ENCODE results near the gene EIF4G2.

Gene EIF4G2

DNA sequence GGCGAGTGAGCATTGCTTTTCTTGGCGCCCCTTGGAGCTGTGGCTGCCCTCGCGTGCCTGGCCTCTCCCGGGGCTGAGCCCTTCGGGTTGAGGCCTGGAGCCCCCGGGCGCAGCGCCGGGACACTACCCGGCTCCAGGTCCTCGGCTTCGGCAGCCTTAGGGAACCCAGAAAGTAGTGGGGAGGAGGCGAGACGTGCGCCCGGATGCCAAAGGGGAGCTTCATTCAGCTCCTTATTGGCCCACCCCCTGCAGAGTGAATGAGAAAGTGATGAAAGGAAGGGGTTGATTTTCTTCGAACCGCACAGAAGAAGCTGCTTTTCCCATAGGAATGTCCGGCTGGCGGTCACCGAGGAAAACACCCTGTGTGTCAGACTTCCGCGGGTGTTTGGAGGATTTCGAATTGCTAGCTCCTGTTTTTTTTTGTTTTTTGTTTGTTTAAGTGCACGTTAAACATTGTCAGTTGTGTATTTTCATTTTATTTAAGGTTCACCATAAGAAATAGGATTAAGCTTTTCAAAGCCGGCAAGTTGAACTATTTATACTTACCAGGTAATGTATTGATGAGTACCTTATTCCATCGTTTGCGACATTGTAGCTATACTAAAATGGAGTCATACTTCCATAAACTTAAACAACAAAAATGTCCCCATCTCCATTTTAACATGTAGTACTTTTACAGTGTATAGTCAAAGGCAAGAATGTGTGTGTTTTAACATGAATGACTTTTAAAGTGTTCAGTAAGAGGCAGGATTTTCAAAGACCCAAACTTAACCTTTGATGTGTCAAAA, 841 bp upstream of the EIF4G2 start:
- peak in 1 of 2 donors; percentile 35 for DNase-seq (ENCODE audit: low read depth in 1 of 2, low spot score in 1 of 2)

DNA sequence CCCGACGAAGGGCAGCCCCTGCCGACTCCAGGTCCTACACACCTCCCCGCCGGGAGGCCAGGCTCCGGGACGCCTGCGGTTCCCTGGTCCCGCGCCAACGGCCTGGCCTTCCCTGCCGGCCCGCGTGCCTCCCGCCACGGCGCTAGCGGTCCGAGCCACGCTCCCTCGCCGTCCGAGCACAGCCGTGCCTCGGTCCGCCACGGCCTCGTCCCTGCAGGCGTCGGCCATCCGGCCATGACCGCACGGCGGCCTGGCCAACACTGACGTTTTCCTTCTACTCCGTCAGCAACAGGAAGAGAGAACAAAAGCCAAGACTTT, 532 bp downstream of the EIF4G2 start:
- DNase-seq (ENCODE audit: low read depth in 1 of 2, low spot score in 1 of 2) = no peak

DNA sequence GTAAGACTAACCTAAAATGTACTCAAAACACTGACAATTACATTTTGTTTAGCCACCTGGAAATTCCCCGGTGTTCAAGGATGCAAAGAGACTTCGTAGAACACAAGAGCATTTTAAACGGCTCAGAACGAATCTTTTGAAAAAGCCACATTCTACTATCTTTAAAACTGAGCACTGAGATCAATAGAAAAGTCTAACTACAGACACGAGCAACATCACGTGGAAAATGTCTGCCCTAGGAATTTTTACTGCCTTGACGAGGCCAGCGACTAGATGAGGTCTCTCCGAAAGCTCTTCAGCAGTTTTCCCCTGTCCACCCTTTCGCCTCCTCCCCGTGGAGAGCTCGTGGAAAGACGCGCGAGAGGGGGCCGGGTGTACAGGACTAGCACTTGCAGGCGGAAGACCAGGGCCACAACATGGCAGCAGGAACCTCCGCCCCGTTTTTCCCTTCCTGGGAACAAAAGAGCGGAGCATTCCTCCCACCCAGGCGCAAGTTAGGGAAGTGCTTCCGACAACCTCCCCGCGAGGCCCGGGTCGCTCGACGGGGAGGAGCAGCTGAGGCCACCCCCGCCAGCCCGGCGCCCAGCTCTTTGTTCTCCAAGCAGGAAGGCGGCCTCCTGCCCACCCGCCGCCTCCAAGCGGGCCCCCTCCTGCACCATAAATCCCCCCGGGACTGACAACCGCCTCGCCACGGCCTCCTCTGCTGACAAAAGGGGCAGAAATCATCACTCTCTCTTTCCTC, 1.1 kb downstream of the EIF4G2 start:
- peak; percentile 30 to 31 for DNase-seq (ENCODE audit: low read depth in 1 of 2, low spot score in 1 of 2)

DNA sequence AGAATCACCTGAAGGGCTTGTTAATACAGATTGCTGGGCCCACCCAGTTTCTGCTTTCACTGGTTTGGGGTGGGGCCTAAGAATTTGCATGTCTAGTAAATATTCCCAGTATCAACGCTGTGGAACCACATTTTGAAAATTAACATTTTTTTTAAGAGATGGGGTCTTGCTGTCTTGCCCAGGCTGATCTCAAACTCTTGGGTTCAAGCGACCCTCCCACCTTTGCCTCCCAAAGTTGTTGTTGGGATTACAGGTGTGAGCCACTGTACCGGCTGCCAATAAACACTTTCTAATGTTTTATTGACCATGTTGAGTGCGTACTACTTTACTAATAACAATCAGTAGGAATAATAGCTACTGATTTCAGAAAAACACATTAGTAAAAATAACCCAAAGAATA, 2.5 kb downstream of the EIF4G2 start:
- DNase-seq (ENCODE audit: low read depth in 1 of 2, low spot score in 1 of 2) = no peak

DNA sequence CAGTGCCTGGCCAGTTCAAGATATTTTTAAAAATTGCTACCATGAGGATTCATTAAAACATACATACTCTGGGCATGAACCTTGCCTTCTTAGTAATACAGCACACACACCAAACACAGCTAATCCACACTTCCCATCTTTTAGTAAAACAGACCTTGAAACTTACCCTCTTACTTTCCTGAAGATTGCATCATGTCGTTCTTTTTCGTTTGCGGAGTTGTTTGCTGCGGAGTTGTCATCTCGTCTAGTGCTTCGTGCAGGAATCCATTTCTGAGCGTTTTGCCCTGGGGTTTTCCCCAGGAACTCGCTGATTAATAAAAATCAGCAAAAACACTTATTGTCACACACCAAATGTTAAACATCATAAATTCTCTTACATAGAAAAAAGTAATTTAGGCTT, 3.0 kb downstream of the EIF4G2 start:
- no peak for DNase-seq (ENCODE audit: low read depth in 1 of 2, low spot score in 1 of 2)

DNA sequence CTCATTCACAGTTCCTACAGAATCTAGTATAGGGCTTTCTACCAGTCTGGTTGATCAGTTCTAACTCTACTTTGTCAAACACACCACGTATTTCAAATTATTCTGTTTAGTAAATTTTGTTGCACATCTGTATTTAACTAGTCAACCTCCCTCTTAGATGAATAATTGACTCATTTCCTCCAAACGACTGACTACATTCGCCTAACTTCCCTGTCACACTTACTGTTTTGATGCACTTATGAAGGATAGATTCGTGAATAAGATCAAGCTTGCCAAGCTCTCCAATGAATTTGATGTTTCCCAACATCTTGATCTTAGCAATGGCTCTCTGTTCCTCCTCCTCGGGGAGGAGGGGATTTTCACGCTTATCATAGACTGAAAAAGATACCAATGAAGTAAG, 5.0 kb downstream of the EIF4G2 start:
- no peak for DNase-seq (ENCODE audit: low read depth in 1 of 2, low spot score in 1 of 2)

DNA sequence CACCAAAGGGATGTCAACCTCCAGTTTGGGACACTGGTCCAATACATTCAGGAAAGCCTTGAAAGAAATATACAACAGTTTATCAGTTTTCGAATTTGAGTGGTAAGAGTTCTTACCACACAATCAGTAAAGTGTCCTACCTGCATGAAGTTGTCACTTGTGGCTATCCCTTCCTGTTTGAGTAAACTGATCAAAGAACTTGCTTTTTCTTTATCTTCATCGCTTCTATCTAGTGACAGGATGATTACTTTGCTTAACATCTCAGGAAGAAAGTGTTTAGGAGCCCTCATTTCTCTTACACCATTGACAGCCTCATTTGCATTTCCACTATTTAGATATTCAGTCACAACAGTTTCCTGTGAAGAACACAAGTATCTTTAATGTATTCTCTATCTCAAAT, 8.4 kb downstream of the EIF4G2 start:
- DNase-seq (ENCODE audit: low read depth in 1 of 2, low spot score in 1 of 2) = no peak

DNA sequence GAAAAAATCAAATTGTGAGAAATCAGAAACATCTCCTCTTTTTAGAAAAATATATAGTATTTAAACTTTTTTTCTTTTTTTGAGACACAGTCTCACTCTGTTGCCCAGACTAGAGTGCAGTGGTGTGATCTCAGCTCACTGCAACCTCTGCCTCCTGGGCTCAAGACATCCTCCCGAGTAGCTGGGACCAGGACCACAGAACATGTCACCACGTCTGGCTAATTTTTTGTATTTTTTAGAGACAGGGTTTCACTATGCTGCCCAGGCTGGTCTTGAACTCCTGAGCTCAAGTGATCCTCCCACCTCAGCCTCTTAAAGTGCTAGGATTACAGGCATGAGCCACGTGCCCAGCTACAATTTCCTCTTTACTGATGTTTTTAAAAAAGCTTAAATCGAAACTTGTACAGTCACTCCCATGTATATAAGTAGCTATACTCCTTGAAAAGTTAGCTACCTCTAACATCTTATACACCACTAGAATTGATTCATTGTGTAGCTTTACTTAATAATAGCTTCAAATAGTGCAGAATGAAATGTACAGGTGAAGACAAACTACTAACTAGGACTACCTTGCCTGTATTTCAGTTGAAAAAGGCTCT, 10.3 kb downstream of the EIF4G2 start:
- no peak for DNase-seq (ENCODE audit: low read depth in 1 of 2, low spot score in 1 of 2)

DNA sequence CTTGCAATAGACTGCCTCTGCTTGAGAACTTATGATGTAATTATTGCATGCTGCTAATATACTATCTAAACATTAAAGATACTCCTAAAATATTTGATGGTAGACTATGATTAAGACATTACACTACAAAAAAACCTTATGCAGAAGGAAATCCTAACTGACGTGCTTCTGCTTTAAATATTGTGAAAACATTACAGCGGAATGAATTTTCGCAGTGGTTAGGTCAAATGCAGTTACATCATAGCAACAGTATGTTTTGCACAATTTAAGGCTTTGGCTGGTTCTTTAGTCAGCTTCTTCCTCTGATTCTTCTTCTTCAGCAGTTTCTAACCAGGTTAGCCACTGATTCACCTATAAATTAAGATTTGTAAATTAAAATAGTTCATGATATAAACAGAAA, 11.2 kb downstream of the EIF4G2 start:
- DNase-seq (ENCODE audit: low read depth in 1 of 2, low spot score in 1 of 2) = no peak

DNA sequence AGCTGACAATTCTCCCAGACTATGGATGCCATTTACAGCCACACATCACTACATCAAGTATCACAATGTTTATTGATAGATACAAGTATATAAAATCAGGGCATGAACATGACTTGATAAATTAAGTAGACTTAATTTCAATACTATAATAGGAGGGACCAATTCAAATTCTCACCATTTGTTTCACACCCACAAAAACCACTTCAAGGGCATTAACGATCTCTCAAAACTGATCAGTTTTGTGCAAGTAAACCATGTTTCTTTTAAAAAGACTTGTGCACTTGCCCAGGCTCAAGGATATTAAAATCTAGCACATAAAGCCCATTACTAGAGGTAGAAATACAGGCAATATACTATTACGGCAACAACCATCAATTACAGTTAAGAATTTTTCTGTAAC, 11.7 kb downstream of the EIF4G2 start:
- DNase-seq (ENCODE audit: low read depth in 1 of 2, low spot score in 1 of 2) = no peak

DNA sequence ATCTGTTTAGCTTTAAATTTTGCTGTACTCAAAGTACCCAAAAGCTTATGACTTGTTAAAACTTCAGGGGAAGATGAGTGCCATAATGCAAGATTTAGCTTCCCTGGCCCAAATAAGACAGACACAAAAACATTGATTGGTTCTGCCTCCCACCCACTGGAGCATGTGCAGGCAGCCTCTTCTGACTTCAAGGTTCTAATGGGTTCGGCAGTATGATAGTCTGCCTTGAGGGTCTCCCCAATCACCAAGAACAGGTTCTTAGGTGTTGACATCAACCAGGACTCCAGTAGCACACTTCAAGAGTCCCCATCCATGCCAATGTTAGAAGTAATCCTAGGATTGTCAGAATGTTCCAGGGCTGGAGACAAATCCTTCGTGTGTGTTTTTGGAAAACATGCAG, 12.5 kb downstream of the EIF4G2 start:
- DNase-seq (ENCODE audit: low read depth in 1 of 2, low spot score in 1 of 2) = no peak

DNA sequence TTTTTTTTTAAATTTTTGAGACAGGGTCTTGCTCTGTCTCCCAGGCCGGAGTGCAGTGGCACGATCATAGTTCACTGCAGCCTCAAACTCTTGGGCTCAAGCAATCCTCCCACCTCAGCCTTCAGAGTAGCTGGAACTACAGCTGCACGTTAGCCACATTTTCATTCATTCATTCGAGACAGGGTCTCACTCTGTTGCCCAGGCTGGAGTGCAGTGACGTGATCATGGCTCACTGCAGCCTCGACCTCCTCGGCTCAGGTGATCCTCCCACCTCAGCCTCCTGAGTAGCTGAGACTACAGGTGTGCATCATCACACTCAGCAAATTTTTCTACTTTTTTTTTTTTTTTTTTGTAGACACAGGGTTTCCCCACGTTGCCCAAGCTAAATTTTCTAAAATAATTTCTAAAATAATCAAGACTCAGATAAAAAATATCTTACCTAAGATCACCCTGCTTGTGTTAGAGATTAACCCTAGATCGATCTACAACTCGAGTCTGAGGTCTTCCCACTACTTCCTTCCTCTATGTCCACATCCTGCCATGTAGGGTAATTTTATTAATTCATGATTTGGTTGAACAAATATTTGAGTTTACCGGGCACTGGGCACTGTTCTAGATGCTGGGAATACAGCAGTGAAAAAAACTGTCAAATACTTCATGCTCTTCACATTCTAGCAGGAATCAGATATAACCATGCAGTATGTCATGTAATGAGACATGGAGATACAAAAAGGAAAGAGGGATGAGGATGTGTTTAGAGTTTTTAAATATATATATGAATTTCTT, 15.1 kb downstream of the EIF4G2 start:
- DNase-seq (ENCODE audit: low read depth in 1 of 2, low spot score in 1 of 2) = no peak

DNA sequence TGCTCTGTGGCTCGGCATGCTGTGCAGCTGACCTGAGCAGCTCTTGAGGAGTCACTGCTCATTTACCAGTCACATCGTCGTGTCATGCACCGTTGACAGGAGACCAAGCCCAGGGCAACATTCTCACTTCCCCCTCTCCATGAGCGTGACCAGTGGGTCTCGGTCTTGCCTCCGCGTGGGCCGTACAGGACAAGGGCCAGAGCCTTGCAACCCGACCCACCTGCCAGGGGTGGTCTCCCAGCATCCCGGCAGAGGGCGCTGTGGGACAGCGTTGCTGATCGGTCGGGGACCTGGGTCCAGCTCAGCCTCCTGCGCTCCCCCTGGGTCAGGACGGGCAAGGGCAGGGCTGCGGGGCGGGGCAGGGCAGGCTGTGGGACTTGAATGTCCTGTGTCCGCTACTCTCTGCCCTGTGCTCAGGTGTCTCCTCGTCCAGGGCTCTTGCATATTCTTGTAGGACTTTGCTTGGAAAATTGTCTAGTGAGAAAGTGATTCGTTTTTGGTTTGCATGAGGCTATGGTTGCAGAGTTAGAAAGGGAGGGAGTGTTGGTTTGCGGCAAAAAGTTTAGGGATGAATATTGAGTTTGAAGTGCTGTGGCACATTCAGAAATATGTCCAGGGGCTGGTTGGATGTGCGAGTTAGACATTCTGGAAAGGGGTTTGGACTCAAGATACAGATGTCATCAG, 16.2 kb downstream of the EIF4G2 start:
- peak; percentile 74 to 78 for DNase-seq (ENCODE audit: low read depth in 1 of 2, low spot score in 1 of 2)

DNA sequence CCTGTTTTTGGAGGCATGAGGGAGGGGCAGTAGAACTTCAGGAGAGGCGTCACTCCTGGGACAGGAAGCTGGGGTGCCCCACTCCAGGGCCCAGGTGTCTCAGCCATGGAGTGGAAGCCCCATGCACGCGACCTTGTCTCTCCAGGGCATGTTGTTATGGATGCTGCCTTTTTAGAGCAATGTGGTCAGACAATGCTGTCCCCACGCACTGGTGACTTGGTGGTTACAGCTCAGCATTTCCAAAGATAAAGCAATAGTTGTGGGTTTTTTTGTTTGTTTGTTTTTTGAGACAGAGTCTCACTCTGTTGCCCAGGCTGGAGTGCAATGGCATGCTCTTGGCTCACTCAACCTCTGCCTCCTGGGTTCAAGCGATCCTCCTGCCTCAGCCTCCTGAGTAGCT, 22.3 kb downstream of the EIF4G2 start:
- DNase-seq (ENCODE audit: low read depth in 1 of 2, low spot score in 1 of 2) = no peak

DNA sequence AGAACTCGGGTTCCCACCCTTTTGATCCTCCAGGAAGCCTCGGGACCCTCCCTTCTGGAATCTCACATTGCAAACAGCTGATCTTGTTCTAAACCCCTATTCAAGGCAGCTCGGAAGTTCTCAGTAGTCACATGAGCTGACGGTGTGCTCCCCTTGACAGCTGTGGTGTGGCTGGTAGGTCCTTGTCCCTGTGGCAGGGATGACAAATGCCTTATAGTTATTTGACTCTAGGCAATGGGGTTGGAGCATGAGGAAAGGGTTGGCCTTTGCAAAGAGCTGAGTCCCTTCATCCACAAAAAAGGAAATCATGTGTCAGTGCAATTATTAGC, 23.6 kb downstream of the EIF4G2 start:
- no peak for DNase-seq (ENCODE audit: low read depth in 1 of 2, low spot score in 1 of 2)

DNA sequence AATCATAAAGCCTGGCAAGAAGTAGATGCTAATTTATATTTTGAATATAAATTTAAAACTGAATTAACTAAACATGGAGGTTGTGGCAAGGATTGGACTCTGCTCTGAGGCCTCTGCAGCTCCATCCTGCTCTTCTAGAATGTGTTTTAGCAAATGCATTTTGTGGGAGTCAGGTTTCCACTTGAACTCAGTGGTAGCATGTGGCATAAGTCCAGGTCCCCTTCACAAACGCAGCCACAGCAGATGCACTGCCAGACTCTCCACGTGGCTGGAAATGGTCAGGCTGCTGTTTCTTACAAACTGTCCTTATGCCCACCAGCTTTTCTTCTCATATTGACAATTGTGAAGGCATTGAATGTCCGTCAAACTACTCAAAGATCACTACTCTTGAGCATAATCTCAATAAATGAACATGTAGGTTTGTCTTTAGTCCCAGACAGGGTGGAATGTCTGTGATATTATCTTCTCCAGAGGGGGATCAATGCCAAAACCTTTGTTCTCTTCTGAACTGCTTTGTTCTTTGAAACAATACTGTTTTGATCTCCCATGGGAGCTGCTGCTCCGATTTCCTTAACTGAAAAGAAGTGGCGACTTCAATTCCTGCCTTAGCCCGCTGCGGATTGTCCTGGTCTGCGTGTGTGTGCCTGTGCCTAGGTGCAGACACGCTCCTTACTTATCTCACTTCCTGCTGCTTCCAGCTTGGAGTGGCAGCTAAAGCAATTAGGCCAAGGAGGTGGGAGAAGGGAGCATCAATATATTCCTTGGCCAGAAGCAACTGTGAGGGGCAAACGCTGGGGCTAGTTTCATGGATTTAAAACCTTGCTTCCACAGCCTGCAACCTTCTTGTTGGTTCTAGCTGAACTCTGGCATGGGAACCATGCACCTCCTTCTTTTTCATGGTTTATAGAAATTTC, 24.2 kb downstream of the EIF4G2 start:
- DNase-seq (ENCODE audit: low read depth in 1 of 2, low spot score in 1 of 2) = no peak

DNA sequence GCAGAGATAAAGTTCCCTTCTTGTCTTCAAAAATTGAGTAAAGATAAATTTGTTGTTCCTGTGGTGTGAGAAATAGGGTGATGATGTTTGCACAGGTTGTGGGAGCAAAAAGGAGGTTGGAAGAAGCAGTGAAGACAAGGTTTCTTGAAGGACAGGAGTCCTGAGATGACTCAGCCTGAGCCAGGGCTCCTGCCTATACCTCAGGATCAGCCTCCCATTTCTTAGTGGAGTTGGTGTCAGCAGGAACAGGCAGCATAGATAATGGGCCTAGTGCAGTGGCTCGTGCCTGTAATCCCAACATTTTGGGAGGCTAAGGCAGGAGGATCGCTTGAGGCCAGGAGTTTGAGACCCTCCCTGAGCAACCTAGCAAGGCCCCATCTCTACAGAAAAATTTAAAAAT, 28.7 kb downstream of the EIF4G2 start:
- no peak for DNase-seq (ENCODE audit: low read depth in 1 of 2, low spot score in 1 of 2)

DNA sequence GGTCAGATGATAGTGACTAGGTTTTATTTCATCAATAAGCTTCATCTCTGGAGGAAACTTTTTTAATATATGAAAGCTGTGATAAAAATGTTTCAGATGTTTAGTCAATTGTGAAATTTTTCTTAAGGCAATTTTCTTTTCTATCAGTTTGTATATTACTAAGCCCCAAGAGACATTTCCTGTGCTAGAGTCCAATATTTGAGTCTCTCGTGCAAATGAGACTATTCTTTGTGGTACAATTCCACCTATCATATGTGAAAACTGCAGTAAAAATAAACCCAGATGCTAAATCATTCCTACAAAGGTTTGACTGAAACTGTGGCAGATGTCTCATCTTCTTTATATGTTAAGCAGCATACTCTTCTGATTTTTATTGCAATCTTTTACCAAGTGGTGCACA, 29.6 kb downstream of the EIF4G2 start:
- DNase-seq (ENCODE audit: low read depth in 1 of 2, low spot score in 1 of 2) = no peak

DNA sequence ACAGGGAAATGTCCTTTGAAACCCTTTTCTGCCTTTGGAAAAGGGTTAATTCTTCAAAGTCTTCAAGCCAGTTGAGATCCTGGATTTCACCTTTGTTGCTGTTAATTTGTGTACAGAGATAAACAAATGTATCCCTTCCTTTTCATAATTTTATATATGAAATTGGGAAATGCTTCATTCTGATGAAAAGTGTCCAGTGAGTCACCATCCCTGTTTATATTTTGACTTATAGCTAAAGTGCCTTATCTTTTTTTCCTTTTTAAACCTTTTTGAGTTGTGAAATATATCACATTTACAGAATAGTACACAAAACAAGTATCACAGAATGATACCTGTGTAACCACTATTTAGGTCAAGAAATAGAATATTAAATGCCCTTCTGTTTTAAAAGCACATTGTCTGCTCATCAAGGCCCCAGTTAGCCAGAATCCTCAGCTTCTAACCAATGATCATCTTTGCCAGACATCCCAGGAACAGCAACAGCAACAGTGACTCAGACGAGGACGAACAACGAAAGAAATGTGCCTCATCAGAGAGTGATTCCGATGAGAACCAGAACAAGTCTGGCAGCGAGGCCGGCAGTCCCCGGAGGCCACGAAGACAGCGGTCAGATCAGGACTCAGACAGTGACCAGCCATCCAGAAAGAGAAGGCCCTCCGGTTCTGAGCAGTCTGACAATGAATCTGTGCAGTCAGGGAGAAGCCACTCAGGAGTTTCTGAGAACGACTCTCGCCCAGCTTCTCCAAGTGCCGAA, 30.3 kb downstream of the EIF4G2 start:
- DNase-seq (ENCODE audit: low read depth in 1 of 2, low spot score in 1 of 2) = no peak

DNA sequence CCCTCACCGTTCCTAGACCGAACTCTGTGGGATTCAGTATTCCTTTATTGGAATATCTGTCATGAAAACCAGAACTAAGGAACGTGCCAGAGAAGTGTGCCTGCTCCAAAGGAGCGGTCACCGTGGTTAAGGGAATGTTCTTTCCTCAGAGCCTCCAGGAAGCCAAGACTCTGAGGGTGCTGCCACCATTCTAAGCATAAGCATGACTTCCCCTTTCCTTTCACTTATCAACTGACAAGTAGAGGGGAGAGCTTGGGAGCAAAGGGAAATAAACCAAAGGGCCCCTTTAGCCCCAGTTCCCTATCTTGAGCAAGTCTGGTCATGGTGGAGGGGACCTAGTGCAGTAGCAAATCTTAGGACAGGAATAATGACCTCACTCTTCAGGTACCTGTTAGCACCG, 30.9 kb downstream of the EIF4G2 start:
- DNase-seq (ENCODE audit: low read depth in 1 of 2, low spot score in 1 of 2) = no peak

Measured in activated CD4-positive, alpha-beta T cell treated with anti-CD3 and anti-CD28 coated beads, Interleukin-2, amount 50 U/mL, for 24 hours (primary cell).